Colonic mucosa (tissue), 4 donors: ENCODE measurements around the gene INTS3. TPM values are rescaled to one million over a fixed set of nuclear protein-coding genes. Genes with fewer than 3 reads are reported as not detected.

Experiments
- DNase-seq: peaks from one replicate; pipeline ENCODE4 v3.0.0-alpha.2; 2020
- H3K27ac ChIP-seq: fragments of 200-600 bp; one replicate; pipeline ENCODE4 v1.8.0; 2021
- H3K27me3 ChIP-seq: fragments of 200-600 bp; one replicate; pipeline ENCODE4 v1.8.0; 2021
- H3K36me3 ChIP-seq: fragments of 200-600 bp; one replicate; pipeline ENCODE4 v1.8.0; 2021
- H3K4me1 ChIP-seq: fragments of 200-600 bp; one replicate; pipeline ENCODE4 v1.8.0; 2021; ENCODE audit warnings: mild to moderate bottlenecking
- H3K4me3 ChIP-seq: fragments of 200-600 bp; one replicate; pipeline ENCODE4 v1.8.0; 2021
- H3K9ac ChIP-seq, 2 donors: one replicate each; pipeline ENCODE4 v1.7.0; 2013; ENCODE audit warnings: control low read depth in 2 of 2, low read depth in 2 of 2, low read length in 2 of 2
- H3K9me3 ChIP-seq: fragments of 200-600 bp; one replicate; pipeline ENCODE4 v1.8.0; 2021
- CTCF ChIP-seq: fragments of 200-600 bp; IDR thresholded peaks from one replicate; pipeline ENCODE4 v1.8.0; 2022; ENCODE audit warnings: antibody characterized with exemption, mild to moderate bottlenecking
- intact Hi-C: fragments of 100-400 bp; cut with DNase I; formaldehyde crosslinking; loops from one replicate; pipeline ENCODE4 v1.14.1; 2022
- total RNA-seq, 2 donors: library from RNA; stranded (reverse); fragmentation: NEBNext Ultra II Directional in 1 of 2; extraction: Animal tissue kit (Norgen Biotek cat#: 25700) in 1 of 2; gene quantifications; one replicate each; pipeline ENCODE4 v1.2.1, GENCODE V29; 2021
- donor health status: healthy.
- donor health status: DM: no; HTN: no; CAD: no.
- donor health status: DM: no; HTN: no; CAD: no.

Gene INTS3
- total RNA-seq, 2 donors from 2014 or later: 25.5 to 53.1 TPM

DNA sequence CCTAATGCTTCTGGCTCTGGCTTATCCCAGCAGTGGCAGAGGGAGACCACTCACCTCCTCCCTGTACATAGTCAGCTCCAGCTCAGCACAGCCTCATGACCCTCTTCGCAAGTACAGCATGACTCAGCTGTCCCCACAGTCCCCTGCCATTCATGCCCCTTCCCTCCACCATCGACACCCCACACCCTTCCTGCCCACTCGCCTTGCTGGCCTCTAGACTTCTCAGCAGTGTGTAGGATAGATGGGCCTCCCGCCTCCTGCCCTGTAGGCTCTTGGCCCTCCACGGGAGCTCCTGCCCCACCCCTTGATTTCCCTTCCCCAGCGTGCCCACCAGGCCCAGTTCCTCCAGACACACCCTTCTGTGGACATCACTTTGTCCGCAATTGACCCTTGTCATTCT, 39.6 kb upstream of the INTS3 start:
- Histone ChIP-seq H3K36me3 (no peaks in the 10 kb centered on the region), H3K4me3 (no peak overlapping the region), H3K27ac (no peak overlapping the region), H3K4me1 (no peaks in the 10 kb centered on the region), H3K9me3 (no peaks in the 10 kb centered on the region), H3K27me3 (no peaks in the 10 kb centered on the region), H3K9ac (no peak overlapping the region)
- no peak for TF ChIP-seq CTCF
- no peak for DNase-seq
- intact Hi-C loops: no loop called here

DNA sequence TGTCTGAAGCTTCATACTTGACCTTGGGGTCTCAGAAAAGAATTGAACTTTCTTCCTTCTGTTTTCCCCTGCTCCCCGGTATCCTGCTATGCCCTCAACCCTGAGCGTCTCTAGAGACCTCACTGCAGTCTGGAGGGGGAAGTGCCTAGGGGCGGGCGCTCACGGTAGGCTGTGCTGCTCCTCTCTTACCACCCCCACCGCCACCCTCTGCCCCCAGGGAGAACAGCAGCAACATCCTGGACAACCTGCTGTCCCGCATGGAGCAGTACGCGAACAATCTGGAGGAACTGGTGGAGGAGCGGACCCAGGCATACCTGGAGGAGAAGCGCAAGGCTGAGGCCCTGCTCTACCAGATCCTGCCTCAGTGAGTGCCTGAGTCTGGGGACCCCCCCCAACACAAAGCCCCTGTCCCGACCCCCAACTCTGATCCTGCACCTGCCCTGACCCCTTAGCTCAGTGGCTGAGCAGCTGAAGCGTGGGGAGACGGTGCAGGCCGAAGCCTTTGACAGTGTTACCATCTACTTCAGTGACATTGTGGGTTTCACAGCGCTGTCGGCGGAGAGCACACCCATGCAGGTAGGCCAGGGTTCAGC, 39.0 kb upstream of the INTS3 start:
- Histone ChIP-seq H3K4me3 (no peak overlapping the region), H3K9ac (no peak overlapping the region), H3K36me3 (no peaks in the 10 kb centered on the region), H3K4me1 (no peaks in the 10 kb centered on the region), H3K9me3 (no peaks in the 10 kb centered on the region), H3K27me3 (no peaks in the 10 kb centered on the region), H3K27ac (no peak overlapping the region)
- TF ChIP-seq CTCF: no peak
- intact Hi-C loops: no loop called here
- no peak for DNase-seq

GRCh38 chr1:153693466-153693865, 34.4 kb upstream of the INTS3 start:
- no peaks in the 10 kb centered on the region for H3K4me1 ChIP-seq
- TF ChIP-seq CTCF: no peak
- H3K9ac ChIP-seq: no peak overlapping the region

DNA sequence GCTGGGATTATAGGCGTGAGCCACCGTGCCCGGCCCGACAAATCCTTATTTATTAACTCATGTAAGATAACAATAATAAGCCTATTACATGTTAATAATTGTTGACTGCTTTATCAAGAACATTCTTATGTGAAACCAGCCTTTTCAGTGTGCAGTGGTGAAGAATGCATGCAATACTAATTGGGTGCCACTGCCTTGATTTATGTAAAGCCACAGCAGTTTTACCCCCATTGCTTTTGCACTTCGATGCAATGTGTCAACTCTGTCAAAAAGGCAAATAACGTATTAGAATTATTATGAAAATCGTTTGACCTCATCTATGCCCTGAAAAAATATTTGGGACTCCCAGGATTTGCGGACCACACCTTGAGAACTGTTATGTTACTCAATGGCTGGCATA, 31.1 kb upstream of the INTS3 start:
- no peak overlapping the region for H3K27ac ChIP-seq
- intact Hi-C loops: no loop called here
- no peak for TF ChIP-seq CTCF
- no peak overlapping the region for H3K4me3 ChIP-seq
- H3K9ac ChIP-seq: no peak overlapping the region
- no peaks in the 10 kb centered on the region for H3K36me3 ChIP-seq
- H3K27me3 ChIP-seq: no peaks in the 10 kb centered on the region
- DNase-seq: no peak
- H3K9me3 ChIP-seq: no peaks in the 10 kb centered on the region
- no peaks in the 10 kb centered on the region for H3K4me1 ChIP-seq

More at GRCh38 chr1:153693466-153693865, 34.4 kb upstream of the INTS3 start:
- intact Hi-C loops: no loop called here
- Histone ChIP-seq H3K36me3 (no peaks in the 10 kb centered on the region), H3K27me3 (no peaks in the 10 kb centered on the region), H3K27ac (no peak overlapping the region), H3K4me3 (no peak overlapping the region), H3K9me3 (no peaks in the 10 kb centered on the region)
- DNase-seq: no peak

DNA sequence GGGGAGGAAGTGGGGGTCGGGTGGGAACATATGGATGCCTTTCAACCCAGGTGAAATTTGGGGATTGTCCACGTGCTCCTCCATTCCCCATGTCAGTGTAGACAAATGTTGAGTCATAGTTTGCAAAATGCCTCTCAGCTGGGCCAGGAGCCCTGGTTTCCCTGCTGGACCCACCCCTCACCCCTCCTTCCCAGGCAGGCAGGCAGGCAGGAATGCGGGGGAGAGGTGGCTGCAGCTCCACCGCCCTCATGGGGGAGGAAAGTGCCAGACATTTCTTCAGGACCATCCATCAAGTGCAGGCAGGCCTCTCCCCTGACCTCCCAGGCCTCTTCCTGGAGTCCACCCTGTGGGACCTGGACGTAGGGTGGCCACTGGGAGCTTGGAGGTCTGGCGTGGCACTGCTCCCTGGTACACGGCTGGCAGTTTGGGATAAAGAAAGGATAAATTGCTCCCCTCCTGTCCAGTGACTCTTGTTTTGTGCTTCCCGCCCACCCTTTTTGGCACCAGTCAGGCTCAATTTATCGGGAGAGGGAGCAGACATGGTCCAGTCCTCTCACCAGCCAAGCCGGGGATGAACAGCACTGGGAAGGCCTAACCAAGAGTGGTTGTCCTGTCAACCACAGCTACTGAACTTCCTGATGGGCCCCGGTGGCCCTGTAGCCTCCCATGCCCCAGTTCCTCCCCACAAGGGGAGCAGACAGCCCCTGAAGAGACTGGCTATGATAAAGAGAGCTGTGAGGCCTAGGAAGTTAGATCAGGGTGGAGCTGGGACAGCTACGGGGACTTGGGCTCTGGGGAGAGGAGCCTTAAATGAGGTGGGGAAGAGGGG, 30.4 kb upstream of the INTS3 start:
- no peaks in the 10 kb centered on the region for H3K36me3 ChIP-seq
- H3K9ac ChIP-seq: no peak overlapping the region
- no peak for DNase-seq
- H3K27me3 ChIP-seq: no peaks in the 10 kb centered on the region
- no peak for TF ChIP-seq CTCF
- intact Hi-C loops: no loop called here
- H3K4me1 ChIP-seq: no peaks in the 10 kb centered on the region
- no peaks in the 10 kb centered on the region for H3K9me3 ChIP-seq
- no peak overlapping the region for H3K4me3 ChIP-seq
- H3K27ac ChIP-seq: no peak overlapping the region
